HG03432 (cell line): ENCODE data around the gene SORBS1.

ENCODE experiments used
- ATAC-seq: cut with Tn5 transposase; IDR thresholded peaks from one replicate; pipeline ENCODE4 v1.9.1; 2021; ENCODE audit warnings: mild to moderate bottlenecking, moderate library complexity; ENCODE audit not compliant: unreplicated experiment

Gene SORBS1

GRCh38 chr10:95395947-95396449, 165.2 kb downstream of the SORBS1 start:
- no peak for ATAC-seq

DNA sequence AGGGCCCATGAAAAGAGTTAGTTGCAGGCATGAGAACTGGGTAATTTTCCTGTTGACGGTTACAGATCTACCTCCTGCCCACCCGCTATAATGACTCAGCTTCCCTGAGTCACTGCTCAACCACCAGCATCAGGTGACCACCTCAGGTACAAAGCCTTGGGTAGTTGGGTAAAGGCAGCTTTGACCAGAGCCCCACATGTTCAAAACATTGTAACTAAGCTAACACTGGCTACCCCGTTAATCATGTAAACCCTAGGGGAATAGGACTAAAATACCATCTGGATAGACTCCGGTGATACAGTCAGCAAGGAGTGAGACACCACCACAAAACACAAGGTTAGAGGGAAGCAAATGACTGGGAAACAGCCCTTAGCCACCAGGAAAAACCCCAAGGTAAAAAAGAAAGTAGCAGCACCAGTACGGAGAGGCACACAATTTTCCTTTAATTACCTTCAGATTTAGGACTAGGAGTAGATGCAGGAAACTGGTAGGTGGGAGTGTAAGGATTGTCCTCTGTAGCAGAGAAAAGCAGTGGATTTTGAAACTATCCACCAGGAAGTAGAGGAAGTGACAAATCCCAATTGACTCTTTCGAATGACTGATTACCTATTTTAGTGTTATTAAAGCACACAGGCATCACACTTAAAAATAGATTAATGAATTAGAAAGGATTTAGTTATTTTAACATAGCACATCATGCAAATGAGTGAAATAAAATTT, 166.8 kb downstream of the SORBS1 start:
- ATAC-seq = peak; percentile 66

GRCh38 chr10:95392681-95393164, 168.4 kb downstream of the SORBS1 start:
- ATAC-seq = peak; percentile 41

GRCh38 chr10:95392217-95392584, 169.0 kb downstream of the SORBS1 start:
- ATAC-seq = no peak

- ATAC-seq = no peak
Measured at GRCh38 chr10:95391581-95392216, 169.5 kb downstream of the SORBS1 start.

DNA sequence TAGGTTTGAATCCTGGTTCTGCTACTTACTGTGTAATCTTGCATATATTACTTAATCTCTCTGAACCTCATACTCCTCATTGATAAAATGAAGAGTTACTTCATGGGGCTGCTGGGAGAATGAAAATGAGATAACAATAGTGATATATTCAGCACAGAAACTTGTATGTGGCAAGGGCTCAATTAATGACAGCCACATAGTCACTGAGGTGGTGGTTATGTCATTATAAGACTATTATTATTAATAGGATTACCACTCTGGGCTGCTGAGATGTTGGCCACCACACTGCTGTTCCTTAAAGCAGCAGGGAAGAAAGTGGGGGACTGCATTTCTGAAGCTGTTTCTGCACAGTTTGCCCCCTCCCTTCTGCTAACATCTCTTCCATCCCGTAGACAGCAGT, 170.0 kb downstream of the SORBS1 start:
- no peak for ATAC-seq

- ATAC-seq = peak; percentile 27
Measured at GRCh38 chr10:95389982-95390381, 171.2 kb downstream of the SORBS1 start.

DNA sequence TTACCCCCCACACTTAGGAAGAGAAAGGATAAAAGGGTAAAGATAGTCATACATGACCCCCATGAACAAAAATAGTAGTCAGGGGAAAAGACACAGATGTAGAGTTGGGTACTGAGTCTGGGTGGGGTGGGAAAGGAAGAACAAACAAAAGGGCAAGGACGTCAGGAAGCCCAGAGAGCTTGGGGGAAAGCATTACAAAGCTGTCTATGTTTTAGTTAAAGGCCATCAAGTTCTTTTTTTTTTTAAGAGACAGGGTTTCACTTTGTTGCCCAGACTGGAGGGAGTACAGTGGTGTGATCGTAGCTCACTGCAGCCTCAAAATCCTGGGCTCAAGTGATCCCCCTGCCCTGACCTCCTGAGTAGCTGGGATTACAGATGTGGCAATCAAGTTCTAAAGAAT, 172.0 kb downstream of the SORBS1 start:
- no peak for ATAC-seq

- no peak for ATAC-seq
Measured at GRCh38 chr10:95388539-95388938, 172.6 kb downstream of the SORBS1 start.

DNA sequence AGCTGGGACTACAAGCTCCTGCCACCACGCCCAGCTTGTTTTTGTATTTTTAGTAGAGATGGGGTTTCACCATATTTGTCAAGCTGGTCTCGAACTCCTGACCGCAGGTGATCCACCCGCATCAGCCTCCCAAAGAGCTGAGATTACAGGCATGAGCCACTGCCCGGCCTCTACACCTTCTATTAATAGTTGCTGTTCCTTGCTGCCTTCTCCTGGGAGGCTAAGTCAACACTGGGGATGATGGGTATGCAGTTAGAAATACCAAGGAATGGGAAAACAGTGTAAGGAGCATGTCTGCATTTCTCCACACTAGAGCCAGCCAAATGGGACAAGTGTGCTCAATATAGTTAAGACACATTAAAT, 173.1 kb downstream of the SORBS1 start:
- no peak for ATAC-seq

GRCh38 chr10:95384011-95384704, 177.0 kb downstream of the SORBS1 start:
- peak; percentile 39 for ATAC-seq

DNA sequence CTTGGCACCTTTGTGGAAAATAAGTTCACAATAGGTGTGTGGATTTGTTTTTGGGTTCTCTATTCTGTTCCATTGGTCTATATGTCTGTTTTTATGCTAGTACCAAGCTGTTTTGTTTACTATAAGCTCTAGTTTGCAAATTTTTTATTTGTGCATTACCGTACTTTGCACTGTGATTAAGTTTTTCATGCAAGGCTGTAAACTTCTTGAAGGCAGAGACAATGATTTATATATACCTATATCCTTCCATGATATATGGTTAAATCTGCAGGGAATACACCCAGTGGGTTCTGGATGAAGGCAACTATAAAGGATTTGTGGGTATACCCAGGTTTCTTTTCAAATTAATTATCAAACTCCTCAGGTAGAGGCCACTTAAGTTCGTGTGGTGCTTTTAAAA, 178.6 kb downstream of the SORBS1 start:
- no peak for ATAC-seq

- ATAC-seq = no peak
Measured at GRCh38 chr10:95382174-95382573, 179.0 kb downstream of the SORBS1 start.

GRCh38 chr10:95377950-95378349, 183.2 kb downstream of the SORBS1 start:
- ATAC-seq = no peak

- ATAC-seq = no peak
Measured at GRCh38 chr10:95375418-95375817, 185.8 kb downstream of the SORBS1 start.

- ATAC-seq = peak; percentile 95
Measured at GRCh38 chr10:95374597-95375209, 186.5 kb downstream of the SORBS1 start.

GRCh38 chr10:95373660-95374059, 187.5 kb downstream of the SORBS1 start:
- no peak for ATAC-seq

DNA sequence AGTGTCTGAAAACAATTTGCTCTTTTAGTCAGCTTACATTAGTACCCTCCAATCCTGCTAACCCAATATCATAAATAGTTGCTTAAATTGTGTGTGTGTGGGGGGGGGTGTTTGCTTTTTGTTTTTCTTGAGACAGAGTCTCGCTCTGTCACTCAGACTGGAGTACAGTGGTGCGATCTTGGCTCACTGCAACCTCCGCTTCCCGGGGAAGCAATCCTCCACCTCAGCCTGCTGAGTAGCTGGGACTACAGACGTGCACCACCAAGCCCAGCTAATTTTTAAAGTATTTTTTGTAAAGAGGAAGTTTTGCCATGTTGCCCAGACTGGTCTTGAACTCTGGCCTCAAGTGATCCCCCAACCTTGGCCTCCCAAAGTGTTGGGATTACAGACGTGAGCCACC, 196.8 kb downstream of the SORBS1 start:
- no peak for ATAC-seq

DNA sequence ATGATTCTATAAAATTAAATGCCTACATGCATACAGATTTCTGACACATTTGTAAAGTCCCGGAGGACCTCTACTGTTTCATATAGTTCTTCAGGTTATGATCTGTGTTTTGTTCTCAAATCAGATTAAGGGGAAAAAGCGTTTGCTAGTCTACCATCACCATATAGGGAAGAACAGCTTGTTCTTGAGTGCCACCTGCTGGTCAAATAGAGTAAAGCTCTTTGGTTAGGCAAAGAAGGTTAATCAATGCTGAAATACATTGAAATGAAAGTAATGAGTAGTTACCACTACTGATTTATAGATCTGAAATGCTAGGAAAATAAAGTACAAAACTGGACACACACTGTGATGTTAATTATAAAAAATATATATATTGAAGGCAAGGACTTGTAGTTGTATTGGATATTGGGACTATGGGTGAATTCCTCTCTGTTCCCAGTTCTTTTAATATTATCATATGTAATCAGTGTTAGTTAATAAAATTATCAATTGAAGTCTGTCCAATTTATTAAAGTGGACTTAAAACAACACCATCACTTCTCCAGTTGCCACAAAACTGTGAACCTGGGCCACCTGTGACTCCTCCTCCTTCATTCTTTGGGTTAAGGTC, 197.8 kb downstream of the SORBS1 start:
- ATAC-seq = peak; percentile 82

- peak; percentile 49 for ATAC-seq
Measured at GRCh38 chr10:95360122-95360714, 201.0 kb downstream of the SORBS1 start.

DNA sequence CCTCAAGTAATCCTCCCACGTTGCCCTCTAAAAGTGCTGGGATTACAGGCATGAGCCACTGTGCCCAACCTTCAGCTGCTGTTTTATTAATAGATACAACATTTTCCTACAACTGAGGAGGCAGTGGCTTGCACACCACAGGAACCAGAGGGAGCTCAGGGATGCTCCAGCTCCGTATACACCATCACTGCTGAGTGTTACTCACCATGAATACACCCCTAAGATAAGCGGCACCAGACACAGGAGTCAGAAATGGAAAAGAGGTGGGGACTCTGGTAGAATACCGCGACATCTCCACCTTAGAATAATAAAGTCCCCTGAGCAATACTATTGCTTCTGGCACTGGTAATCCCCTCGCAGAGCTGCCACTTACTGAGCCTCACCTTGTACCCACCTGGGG, 201.7 kb downstream of the SORBS1 start:
- ATAC-seq = no peak
